HUES6 (cell line): ENCODE data around the gene TMEM135.
"Not testable (repeated sequence)": the region's sequence is repeated elsewhere in the genome, so short reads cannot be mapped to it uniquely, and the experiment has no call there.

ENCODE experiments used
- H3K27ac ChIP-seq: 2 replicates; pipeline ENCODE4 v1.7.0; 2013; ENCODE audit warnings: low read depth, mild to moderate bottlenecking, low read length, inconsistent platforms
- H3K27me3 ChIP-seq: 2 replicates; pipeline ENCODE4 v1.6.1; 2013; ENCODE audit warnings: low read length; ENCODE audit not compliant: control insufficient read depth, insufficient read depth
- H3K36me3 ChIP-seq: 2 replicates; pipeline ENCODE4 v1.6.1; 2013; ENCODE audit warnings: low read length; ENCODE audit not compliant: control insufficient read depth, insufficient read depth
- H3K4me1 ChIP-seq: 2 replicates; pipeline ENCODE4 v1.6.1; 2013; ENCODE audit warnings: low read length; ENCODE audit not compliant: control insufficient read depth, insufficient read depth
- H3K4me3 ChIP-seq: 2 replicates; pipeline ENCODE4 v1.5.1; 2013; ENCODE audit warnings: low read depth, low read length
- H3K9ac ChIP-seq: one replicate; pipeline ENCODE4 v1.6.1; 2013; ENCODE audit warnings: mild to moderate bottlenecking, low read length
- H3K9me3 ChIP-seq: 2 replicates; pipeline ENCODE4 v1.6.1; 2013; ENCODE audit warnings: low read depth, low read length; ENCODE audit not compliant: control insufficient read depth, insufficient read depth

TMEM135 gene

DNA sequence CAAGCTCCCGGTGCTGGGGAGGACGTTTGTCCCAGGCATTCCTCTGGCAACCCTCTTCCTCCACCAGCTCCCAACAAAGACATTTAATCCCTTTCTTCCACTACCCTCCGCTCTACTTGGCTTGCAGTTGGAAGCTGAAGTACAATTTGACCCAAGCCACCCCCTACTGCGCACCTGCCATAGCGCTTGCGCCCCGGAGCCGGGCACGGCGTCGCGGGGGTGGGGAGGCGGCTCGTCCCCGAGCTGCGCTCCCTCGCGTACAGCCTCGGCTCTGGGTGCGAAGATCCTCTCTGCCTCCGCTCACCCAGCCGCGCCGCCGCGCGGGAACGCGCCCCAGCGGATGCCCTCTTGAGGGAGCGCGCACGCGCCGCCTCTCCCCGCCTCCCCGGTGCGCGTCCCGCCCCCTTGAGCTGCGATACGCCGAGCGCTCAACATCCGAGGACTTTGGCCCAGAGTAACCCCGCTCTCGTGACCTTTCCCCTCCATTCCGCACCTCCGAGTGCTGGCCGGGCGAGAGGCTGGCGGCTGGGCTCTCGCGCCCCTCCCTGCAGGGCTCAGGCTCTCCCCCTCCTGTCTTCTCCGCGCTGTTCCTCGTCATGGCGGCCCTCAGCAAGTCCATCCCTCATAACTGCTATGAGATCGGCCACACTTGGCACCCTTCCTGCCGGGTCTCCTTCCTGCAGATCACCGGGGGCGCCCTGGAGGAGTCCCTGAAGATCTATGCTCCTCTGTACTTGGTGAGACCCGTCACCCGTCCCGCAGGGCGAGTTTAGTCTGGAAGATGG, at the start of gene TMEM135:
Gene TMEM135, plus strand, starts transcription at position 485 of the 785 bp plus-strand sequence. Its CDS starts 112 bp downstream, at position 597.
- H3K27ac ChIP-seq: peak within 1 kb of the TSS; percentile 71

DNA sequence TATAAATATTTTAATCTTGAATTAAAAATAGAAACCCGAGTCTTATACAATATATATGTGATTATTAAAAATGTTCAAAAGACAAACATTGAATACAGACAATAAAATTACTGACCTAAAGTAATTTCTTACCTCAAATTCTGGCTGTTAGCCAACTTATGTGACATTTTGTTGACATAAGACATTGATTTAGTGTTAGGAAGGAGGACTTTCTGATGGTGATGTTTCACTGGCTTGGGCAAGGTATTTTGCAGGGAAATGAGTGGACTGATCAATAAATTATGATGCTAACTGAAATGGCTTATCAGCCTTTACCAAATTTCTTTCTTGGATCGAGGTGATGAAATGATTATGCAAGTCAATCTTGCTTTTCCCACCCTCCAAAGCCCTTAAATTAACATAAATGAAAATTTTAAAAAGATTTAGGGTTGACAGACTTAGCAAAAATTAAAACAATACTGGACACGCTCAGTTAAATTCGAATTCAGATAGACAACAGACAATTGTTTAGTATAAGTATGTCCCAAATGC, 49.3 kb upstream of the TMEM135 start:
- no peaks in the 10 kb centered on the region for H3K9me3 ChIP-seq
- no peak overlapping the region for H3K9ac ChIP-seq

More for the DNA sequence above, at the start of gene TMEM135:
- peaks cover 28% of the 10 kb centered on the region for H3K4me1 ChIP-seq
- H3K4me3 ChIP-seq: peak within 1 kb of the TSS; percentile 91
- no peaks in the 10 kb centered on the region for H3K27me3 ChIP-seq
- peak within 1 kb of the TSS; percentile 87 for H3K9ac ChIP-seq
- H3K36me3 ChIP-seq: no peaks in the 10 kb centered on the region; the same call in 1 of the 2 replicates
- H3K9me3 ChIP-seq: no peaks in the 10 kb centered on the region

DNA sequence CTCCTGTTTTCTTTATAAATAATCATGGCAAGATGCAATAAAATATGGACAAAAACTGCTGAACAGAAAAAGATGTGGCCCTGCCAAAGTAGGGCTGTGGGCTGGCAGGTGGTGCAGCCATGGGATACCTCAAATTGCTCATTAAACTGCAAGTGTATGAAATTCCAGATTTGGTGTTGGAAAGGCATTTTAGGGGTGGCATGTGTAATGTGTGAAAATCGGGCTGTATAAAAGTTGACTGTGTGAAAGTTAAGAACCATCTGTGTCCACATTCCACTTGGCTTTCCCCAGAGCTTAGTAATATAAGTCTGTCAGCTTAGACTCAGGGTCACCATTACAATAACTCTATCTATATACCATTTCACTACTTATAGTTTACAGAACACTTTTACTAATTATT, 47.7 kb upstream of the TMEM135 start:
- H3K4me3 ChIP-seq: no peak overlapping the region
- H3K27me3 ChIP-seq: no peaks in the 10 kb centered on the region
- no peaks in the 10 kb centered on the region for H3K9me3 ChIP-seq
- no peaks in the 10 kb centered on the region for H3K36me3 ChIP-seq
- no peak overlapping the region for H3K27ac ChIP-seq
- H3K4me1 ChIP-seq: peaks cover 25% of the 10 kb centered on the region
- no peak overlapping the region for H3K9ac ChIP-seq

More for the DNA sequence above, 49.3 kb upstream of the TMEM135 start:
- Histone ChIP-seq H3K36me3 (no peaks in the 10 kb centered on the region), H3K4me1 (peaks cover 25% of the 10 kb centered on the region), H3K27ac (no peak overlapping the region), H3K4me3 (no peak overlapping the region), H3K27me3 (no peaks in the 10 kb centered on the region)

DNA sequence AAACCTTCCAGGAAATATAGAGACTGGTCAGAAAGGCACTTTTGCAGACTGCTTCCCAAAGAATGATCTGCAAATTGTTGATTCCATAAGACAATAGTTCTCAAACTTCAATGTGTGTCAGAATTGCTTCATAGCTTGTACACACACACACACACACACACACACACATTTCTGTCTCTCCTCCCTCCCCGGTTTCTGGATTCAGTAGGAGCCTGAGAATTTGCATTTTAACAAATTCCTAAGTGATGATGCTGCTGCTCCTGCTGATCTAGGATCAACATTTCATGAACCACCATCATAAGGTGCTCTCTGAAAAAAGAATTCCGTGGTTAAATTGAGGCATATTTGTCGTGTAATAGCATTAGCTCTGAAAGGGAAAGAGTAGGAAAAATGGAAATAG, 47.2 kb upstream of the TMEM135 start:
- Histone ChIP-seq H3K4me3 (no peak overlapping the region), H3K27ac (no peak overlapping the region), H3K9me3 (no peaks in the 10 kb centered on the region), H3K9ac (no peak overlapping the region), H3K4me1 (peaks cover 25% of the 10 kb centered on the region), H3K36me3 (no peaks in the 10 kb centered on the region), H3K27me3 (no peaks in the 10 kb centered on the region)

DNA sequence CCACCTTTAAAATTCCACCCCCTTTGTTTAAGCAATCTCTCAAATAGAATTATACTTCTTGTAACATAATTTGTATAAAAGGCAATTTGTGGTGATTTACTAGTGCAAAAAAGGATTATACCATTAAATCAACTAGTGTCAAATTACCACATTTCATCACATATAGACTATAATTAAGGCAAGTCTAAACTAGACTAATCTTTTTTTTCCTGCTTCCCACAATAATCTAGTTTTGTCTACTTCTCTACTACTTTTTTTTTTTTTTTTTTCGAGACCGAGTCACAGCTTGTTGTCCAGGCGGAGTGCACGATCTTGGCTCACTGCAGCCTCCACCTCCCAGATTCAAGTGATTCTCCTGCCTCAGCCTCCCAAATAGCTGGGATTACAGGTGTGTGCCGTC, 46.4 kb upstream of the TMEM135 start:
- H3K36me3 ChIP-seq: no peaks in the 10 kb centered on the region
- H3K27ac ChIP-seq: no peak overlapping the region
- no peaks in the 10 kb centered on the region for H3K27me3 ChIP-seq
- H3K9me3 ChIP-seq: no peaks in the 10 kb centered on the region
- H3K4me3 ChIP-seq: no peak overlapping the region
- no peak overlapping the region for H3K9ac ChIP-seq
- H3K4me1 ChIP-seq: peaks cover 25% of the 10 kb centered on the region

DNA sequence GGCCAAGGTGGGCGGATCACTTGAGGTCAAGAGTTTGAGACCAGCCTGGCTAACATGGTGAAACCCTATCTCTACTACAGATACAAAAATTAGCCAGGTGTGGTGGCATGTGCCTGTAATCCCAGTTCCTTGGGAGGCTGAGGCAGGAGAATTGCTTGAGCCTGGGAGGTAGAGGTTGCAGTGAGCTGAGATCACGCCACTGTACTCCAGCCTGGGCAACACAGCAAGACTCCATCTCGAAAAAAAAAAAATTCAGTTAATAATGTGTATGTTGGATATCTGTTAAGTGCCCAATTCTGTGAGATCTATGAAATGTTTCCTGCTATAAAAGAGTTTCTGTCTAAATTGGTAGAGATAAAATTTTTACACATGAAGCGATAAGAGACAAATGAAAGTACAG, 45.4 kb upstream of the TMEM135 start:
- not testable (repeated sequence) for H3K4me3 ChIP-seq, H3K9ac ChIP-seq, H3K9me3 ChIP-seq, H3K27me3 ChIP-seq, H3K36me3 ChIP-seq, H3K27ac ChIP-seq
- peaks cover 31% of the 10 kb centered on the region for H3K4me1 ChIP-seq

DNA sequence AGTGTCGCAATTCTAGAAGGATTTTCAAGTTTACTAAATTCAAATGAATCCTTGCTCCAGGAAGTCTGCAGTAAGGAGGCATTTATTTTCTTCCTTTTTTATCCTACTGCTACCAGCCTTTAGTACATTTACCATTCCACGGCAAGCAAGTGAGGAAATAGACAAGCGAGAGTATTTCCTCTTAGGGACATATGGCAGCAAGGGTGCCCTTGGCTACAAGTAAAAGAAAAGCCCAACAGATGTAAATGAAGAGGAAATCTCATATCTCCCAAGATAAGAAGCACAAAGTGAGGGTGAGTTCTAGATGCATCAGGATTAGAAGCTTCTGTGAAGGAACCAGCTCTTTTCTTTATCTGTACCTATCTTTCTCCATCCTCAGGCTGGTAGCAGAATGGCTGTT, 44.7 kb upstream of the TMEM135 start:
- no peaks in the 10 kb centered on the region for H3K36me3 ChIP-seq

DNA sequence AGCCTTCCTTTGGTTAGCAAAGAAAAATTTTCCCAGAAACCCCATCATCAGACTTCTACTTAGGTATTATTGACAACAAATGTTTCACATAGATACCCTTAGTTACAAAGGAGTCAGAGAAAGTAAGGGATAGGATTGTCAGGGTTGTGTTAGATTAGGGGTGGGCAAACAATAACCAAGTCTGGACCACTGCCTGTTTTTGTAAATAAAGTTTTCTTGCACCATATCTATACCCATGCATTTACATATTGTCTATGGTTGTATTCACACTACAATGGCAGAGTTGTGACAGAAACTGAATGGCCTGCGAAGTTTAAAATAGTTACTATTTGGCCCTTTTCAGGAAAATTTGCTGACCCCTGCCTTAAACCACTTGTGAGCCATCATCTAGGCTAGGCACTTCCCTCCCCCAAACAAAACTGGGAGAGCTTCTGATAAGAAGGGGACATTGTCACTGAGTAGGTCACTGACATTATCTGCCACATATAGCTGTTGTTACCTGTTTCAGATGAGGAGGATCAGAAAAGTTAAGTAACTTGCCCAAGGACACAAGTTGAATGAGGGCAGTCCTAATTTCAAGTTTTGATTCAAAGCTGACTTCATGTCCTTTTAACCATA, 40.7 kb upstream of the TMEM135 start:
- Histone ChIP-seq H3K36me3 (no peaks in the 10 kb centered on the region), H3K9ac (no peak overlapping the region), H3K4me3 (no peak overlapping the region), H3K27me3 (no peaks in the 10 kb centered on the region), H3K9me3 (no peaks in the 10 kb centered on the region), H3K27ac (no peak overlapping the region), H3K4me1 (peaks cover 24% of the 10 kb centered on the region; the same call in 1 of the 2 replicates)

More for the DNA sequence above, 44.7 kb upstream of the TMEM135 start:
- H3K27me3 ChIP-seq: no peaks in the 10 kb centered on the region
- no peak overlapping the region for H3K4me3 ChIP-seq
- no peak overlapping the region for H3K9ac ChIP-seq
- H3K9me3 ChIP-seq: no peaks in the 10 kb centered on the region
- no peak overlapping the region; the same call in 1 of the 2 replicates for H3K27ac ChIP-seq
- H3K4me1 ChIP-seq: peaks cover 33% of the 10 kb centered on the region

DNA sequence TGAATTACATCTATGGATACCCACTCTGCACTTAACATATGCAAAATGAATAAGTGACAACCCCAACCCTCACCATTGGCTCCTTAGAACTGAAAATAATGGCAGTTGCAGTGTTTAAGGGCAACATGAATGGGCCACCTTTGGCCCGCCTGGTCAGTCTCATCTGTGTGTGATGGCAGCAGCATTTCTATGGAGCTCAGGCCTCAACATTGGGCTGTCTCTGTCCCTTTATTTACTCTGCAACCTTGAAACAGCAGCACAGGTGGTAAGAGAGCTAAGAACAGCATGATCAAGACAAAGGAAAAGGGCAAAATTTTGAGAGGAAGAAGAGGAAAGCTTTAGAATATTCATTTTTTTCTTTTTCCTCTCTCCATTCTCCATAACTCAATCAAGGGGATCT, 38.3 kb upstream of the TMEM135 start:
- peak overlapping the region; percentile 59 for H3K9ac ChIP-seq
- H3K27ac ChIP-seq: peak overlapping the region; percentile 67; the same call in 1 of the 2 replicates

DNA sequence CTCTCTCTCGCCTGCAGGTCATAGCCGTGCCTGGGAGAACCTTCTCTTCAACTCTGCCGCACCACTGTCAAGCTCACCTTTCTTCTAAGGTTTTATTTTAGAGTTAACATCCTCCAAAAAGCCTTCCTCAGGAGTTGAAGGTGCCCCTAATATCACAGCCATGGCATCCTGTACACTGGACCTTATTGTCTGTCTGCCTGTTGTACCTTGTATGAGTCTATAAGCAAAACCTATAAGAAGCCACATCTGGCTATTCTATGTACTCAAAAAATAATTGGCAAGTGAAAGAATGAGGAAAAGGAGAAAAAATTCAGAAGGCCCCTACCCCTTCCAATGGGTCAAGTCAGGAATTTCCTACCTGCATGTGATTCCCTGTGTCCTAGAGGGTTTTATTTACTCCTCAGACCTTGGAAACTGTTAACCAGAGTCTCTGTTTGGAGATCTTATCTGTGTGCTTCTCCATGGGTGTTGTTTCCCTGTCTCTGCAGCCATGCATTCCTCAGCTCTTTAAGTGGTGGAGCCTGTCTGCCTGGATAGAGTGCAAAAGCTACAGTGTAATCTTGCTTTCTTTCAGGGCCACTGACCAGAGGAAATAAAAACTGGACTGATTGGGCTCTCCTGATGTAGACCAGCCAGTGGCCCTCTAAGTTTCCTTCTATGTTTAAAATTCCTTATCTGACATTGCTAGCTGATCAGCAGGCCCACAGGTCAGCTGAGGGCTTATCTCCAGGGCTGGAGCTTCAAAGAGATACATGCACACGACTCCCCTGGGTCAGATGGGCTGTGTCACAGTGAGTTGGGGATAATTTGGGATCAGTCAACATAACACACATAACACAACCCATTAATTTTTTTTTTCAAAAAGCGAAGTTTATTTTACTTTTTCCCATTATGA, 37.6 kb upstream of the TMEM135 start:
- Histone ChIP-seq H3K9ac (peak overlapping the region; percentile 59), H3K27me3 (no peaks in the 10 kb centered on the region), H3K4me3 (no peak overlapping the region), H3K4me1 (peaks cover 21% of the 10 kb centered on the region; the same call in 1 of the 2 replicates), H3K9me3 (no peaks in the 10 kb centered on the region), H3K27ac (peak overlapping the region; percentile 67; the same call in 1 of the 2 replicates), H3K36me3 (no peaks in the 10 kb centered on the region)

More for the DNA sequence above, 38.3 kb upstream of the TMEM135 start:
- no peaks in the 10 kb centered on the region for H3K36me3 ChIP-seq
- peaks cover 21% of the 10 kb centered on the region; the same call in 1 of the 2 replicates for H3K4me1 ChIP-seq
- no peaks in the 10 kb centered on the region for H3K27me3 ChIP-seq
- H3K4me3 ChIP-seq: no peak overlapping the region
- H3K9me3 ChIP-seq: no peaks in the 10 kb centered on the region
